K562 (cell line): Measurements from ENCODE around the gene ITSN1.

Experiments
- RCOR1 ChIP-seq, 2 experiments: IDR thresholded peaks; 2 replicates each; pipeline ENCODE4 v1.6.1; 2012; ENCODE audit warnings: low read depth in 2 of 2, low read length in 2 of 2, borderline replicate concordance in 1 of 2, improper control_type of control experiment in 1 of 2
- TF ChIP-seq, protein P1 (sequence below), 3 experiments: IDR thresholded peaks in 2 of 3; conservative IDR thresholded peaks in 1 of 3; 2 replicates each; pipeline ENCODE4 v1.5.1; 2011 to 2012; ENCODE audit warnings: low read length in 3 of 3, mild to moderate bottlenecking in 3 of 3, control low read depth in 2 of 3, improper control_type of control experiment in 1 of 3, inconsistent platforms in 1 of 3, low read depth in 1 of 3, mixed read lengths in 1 of 3, moderate library complexity in 1 of 3; ENCODE audit not compliant: insufficient read depth in 2 of 3

DNA sequence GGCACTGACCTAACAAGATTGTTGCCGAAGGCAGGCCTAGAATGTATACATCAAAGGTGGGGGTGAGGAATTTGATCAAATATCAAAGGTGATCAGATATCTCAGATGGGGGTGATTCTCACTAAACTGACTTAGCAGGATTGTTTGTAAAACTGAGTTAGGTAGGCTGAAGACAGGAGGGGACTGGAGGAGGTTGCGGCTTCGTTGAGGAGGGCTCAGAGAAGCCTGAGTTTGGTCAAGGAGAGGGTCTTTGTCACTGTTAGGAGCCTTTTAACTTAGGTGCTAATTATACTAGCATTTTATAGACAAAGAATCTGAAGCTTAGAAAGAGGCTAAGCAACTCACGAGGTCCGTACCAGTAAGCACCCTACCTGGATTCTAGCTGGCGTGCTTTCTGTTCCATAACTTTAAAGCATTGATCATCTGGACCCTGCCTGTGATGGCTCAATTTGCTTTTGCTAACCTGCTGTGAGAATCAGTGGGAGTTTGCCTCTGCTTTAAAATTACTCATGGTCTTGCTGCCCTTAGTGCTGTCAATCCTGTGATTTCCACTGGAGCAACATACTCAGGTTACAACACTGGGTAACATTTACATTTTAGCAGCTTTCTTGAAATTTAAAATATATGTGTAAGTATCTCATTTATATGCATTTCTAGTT lies 49.8 kb downstream of the ITSN1 start:
- TF ChIP-seq, protein P1, sequence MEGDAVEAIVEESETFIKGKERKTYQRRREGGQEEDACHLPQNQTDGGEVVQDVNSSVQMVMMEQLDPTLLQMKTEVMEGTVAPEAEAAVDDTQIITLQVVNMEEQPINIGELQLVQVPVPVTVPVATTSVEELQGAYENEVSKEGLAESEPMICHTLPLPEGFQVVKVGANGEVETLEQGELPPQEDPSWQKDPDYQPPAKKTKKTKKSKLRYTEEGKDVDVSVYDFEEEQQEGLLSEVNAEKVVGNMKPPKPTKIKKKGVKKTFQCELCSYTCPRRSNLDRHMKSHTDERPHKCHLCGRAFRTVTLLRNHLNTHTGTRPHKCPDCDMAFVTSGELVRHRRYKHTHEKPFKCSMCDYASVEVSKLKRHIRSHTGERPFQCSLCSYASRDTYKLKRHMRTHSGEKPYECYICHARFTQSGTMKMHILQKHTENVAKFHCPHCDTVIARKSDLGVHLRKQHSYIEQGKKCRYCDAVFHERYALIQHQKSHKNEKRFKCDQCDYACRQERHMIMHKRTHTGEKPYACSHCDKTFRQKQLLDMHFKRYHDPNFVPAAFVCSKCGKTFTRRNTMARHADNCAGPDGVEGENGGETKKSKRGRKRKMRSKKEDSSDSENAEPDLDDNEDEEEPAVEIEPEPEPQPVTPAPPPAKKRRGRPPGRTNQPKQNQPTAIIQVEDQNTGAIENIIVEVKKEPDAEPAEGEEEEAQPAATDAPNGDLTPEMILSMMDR (IDR thresholded peaks at IDR 0.05 in 2 of 3, conservative IDR thresholded peaks at IDR 0.05 in 1 of 3; ENCODE audit: insufficient read depth in 2 of 3, low read depth in 1 of 3, low read length in 3 of 3), result no peak
- no peak for TF ChIP-seq RCOR1 (IDR thresholded peaks at IDR 0.05; ENCODE audit: borderline replicate concordance in 1 of 2, low read depth in 2 of 2, low read length in 2 of 2)
